ENCODE measurements around the gene LRIT1.
"Not testable (repeated sequence)": the region's sequence is repeated elsewhere in the genome, so short reads cannot be mapped to it uniquely, and the experiment has no call there.

LRIT1 gene, protein sequence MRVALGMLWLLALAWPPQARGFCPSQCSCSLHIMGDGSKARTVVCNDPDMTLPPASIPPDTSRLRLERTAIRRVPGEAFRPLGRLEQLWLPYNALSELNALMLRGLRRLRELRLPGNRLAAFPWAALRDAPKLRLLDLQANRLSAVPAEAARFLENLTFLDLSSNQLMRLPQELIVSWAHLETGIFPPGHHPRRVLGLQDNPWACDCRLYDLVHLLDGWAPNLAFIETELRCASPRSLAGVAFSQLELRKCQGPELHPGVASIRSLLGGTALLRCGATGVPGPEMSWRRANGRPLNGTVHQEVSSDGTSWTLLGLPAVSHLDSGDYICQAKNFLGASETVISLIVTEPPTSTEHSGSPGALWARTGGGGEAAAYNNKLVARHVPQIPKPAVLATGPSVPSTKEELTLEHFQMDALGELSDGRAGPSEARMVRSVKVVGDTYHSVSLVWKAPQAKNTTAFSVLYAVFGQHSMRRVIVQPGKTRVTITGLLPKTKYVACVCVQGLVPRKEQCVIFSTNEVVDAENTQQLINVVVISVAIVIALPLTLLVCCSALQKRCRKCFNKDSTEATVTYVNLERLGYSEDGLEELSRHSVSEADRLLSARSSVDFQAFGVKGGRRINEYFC

GRCh38 chr10:84241185-84241790, at the start of gene LRIT1:
Gene LRIT1, minus strand, starts transcription at chr10:84241546. Its CDS starts 107 bp downstream, at chr10:84241439.
- ATAC-seq: peak; percentile 5
- Mint-ChIP-seq H3K9me3 (no peaks in the 10 kb centered on the region), H3K36me3 (no peaks in the 10 kb centered on the region), H3K4me3 (no peak within 1 kb of the TSS), H3K4me1 (no peaks in the 10 kb centered on the region), H3K27ac (no peak within 1 kb of the TSS)
- DNase-seq (ENCODE audit: low spot score in 2 of 2): no peak

- H3K4me3 Mint-ChIP-seq: no peak overlapping the region
- DNase-seq (ENCODE audit: low spot score in 2 of 2): no peak
- H3K36me3 Mint-ChIP-seq: no peaks in the 10 kb centered on the region
- H3K27ac Mint-ChIP-seq: no peak overlapping the region
- H3K4me1 Mint-ChIP-seq: peaks cover 19% of the 10 kb centered on the region
- no peak for ATAC-seq
- no peaks in the 10 kb centered on the region for H3K9me3 Mint-ChIP-seq
Observed at GRCh38 chr10:84290235-84290634, 48.9 kb upstream of the LRIT1 start.

DNA sequence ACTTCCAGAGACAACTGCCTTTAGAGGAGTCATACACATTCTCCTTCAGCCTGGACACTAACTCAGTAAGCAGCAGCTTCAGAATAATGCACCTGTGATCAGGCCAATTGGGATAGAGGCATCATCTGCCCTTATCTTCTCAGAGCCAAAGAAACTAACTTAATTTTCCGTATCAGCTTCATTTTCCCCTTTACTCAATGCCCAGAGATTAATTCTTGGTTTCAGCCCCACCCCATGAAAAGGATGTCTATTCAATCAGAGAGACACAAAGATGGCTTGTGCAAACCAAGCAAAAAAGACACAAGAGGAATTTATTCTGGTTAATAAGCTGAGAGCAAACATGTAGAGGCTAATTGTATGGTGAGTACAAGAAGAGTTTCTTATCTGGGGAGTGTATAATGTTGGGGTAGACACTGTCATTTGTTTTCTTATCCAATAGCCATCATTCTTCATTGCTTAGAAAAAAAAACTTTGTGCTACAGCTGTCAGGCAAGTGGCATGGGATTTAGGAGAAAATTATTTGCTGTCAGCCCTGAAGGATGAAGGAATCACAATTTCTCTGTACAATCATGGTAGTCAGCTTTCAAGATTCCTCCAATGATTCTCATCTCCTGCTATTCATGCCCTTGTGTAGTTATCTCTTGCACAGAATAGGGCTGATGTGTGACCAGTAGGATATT, 48.3 kb upstream of the LRIT1 start:
- Mint-ChIP-seq H3K4me1 (peaks cover 15% of the 10 kb centered on the region), H3K27ac (no peak overlapping the region), H3K9me3 (no peaks in the 10 kb centered on the region), H3K36me3 (no peaks in the 10 kb centered on the region), H3K4me3 (no peak overlapping the region)
- ATAC-seq (no peak), DNase-seq (ENCODE audit: low spot score in 2 of 2) (no peak)

- ATAC-seq (no peak), DNase-seq (ENCODE audit: low spot score in 2 of 2) (no peak)
- H3K9me3 Mint-ChIP-seq: no peaks in the 10 kb centered on the region
- H3K4me3 Mint-ChIP-seq: no peak overlapping the region
- peaks cover under 1% of the 10 kb centered on the region for H3K4me1 Mint-ChIP-seq
- H3K27ac Mint-ChIP-seq: no peak overlapping the region
- H3K36me3 Mint-ChIP-seq: no peaks in the 10 kb centered on the region
Observed at GRCh38 chr10:84288151-84288550, 46.8 kb upstream of the LRIT1 start.

DNA sequence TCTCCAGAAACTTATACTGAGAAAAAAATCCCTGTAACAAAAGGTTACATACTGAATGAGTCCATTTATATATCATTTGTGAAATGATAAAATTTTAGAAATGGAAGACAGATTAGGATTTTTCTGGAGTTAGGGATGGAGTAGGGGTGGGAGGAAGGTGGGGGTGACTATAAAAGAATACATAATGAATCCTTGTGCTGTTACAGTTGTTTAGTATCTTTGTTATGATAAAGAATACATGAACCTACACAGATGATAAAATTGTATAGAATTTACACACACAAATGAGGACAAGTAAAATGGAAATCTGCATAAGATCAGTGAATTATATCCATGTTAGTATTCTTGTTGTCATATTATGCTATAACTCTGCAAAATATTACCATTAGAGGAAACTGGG, 45.3 kb upstream of the LRIT1 start:
- Mint-ChIP-seq H3K27ac (no peak overlapping the region), H3K36me3 (no peaks in the 10 kb centered on the region), H3K9me3 (no peaks in the 10 kb centered on the region), H3K4me3 (no peak overlapping the region), H3K4me1 (no peaks in the 10 kb centered on the region)
- DNase-seq (ENCODE audit: low spot score in 2 of 2): no peak
- no peak for ATAC-seq

GRCh38 chr10:84279876-84280475, 38.6 kb upstream of the LRIT1 start:
- not testable (repeated sequence) for H3K9me3 Mint-ChIP-seq, H3K27ac Mint-ChIP-seq
- H3K4me3 Mint-ChIP-seq: peak overlapping the region; percentile 33

GRCh38 chr10:84270708-84271107, 29.4 kb upstream of the LRIT1 start:
- Mint-ChIP-seq H3K9me3 (no peaks in the 10 kb centered on the region), H3K27ac (no peak overlapping the region), H3K4me3 (no peak overlapping the region), H3K36me3 (no peaks in the 10 kb centered on the region), H3K4me1 (peaks cover 18% of the 10 kb centered on the region)
- DNase-seq (ENCODE audit: low spot score in 2 of 2) (no peak), ATAC-seq (no peak)

More at GRCh38 chr10:84279876-84280475, 38.6 kb upstream of the LRIT1 start:
- ATAC-seq; H3K36me3 Mint-ChIP-seq; DNase-seq (ENCODE audit: low spot score in 2 of 2); H3K4me1 Mint-ChIP-seq: not testable (repeated sequence)

DNA sequence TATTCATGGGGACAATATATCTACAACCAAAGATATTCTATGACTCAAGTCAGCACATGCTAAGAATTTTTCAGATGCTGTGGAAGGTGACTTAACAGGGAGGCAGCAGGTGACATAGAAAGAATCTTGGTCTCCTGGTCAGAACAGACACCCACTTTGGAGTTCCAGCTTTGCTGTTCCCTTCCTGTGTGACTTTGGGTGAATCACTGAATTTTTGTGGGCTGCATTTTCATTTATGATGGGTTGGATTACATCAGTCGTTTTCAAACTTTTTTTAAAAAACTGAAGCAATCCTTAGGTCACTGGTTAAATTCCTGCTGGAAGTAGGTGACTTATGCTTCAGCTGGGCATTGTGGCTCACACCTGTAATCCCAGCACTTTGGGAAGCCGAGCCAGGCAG, 28.4 kb upstream of the LRIT1 start:
- no peak overlapping the region for H3K27ac Mint-ChIP-seq
- ATAC-seq (no peak), DNase-seq (ENCODE audit: low spot score in 2 of 2) (no peak)
- H3K9me3 Mint-ChIP-seq: no peaks in the 10 kb centered on the region
- H3K4me3 Mint-ChIP-seq: no peak overlapping the region
- no peaks in the 10 kb centered on the region for H3K36me3 Mint-ChIP-seq
- peaks cover 20% of the 10 kb centered on the region for H3K4me1 Mint-ChIP-seq

DNA sequence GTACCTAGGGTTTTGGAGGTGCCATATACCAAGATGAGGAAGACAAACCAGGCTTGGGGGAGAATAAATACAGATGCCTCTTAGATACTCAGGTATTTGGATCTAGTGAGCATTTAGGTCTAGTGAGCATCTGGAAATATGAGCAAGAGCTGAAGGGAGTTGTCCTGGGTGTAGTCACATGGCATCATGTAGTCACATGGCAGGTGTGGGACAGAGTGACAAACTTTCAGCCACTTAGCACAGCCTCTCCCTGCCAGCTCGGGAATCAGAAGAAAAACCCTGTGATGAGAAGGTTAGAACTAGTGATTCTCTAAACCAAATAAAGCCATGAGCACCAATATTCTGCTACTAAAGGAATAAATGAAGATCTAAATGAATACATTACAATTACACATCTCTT, 27.8 kb upstream of the LRIT1 start:
- DNase-seq (ENCODE audit: low spot score in 2 of 2) (no peak), ATAC-seq (no peak)
- no peak overlapping the region for H3K27ac Mint-ChIP-seq
- H3K36me3 Mint-ChIP-seq: no peaks in the 10 kb centered on the region
- peaks cover 26% of the 10 kb centered on the region for H3K4me1 Mint-ChIP-seq
- H3K4me3 Mint-ChIP-seq: no peak overlapping the region
- no peaks in the 10 kb centered on the region for H3K9me3 Mint-ChIP-seq

GRCh38 chr10:84267503-84268126, 26.3 kb upstream of the LRIT1 start:
- Mint-ChIP-seq H3K36me3 (no peaks in the 10 kb centered on the region), H3K27ac (no peak overlapping the region), H3K4me3 (no peak overlapping the region), H3K4me1 (peaks cover 26% of the 10 kb centered on the region), H3K9me3 (no peaks in the 10 kb centered on the region)
- ATAC-seq: peak; percentile 94
- peak; percentile 73 to 88 for DNase-seq (ENCODE audit: low spot score in 2 of 2)

- DNase-seq (ENCODE audit: low spot score in 2 of 2): no peak
- Mint-ChIP-seq H3K4me3 (no peak overlapping the region), H3K27ac (peak overlapping the region; percentile 58), H3K4me1 (peaks cover 23% of the 10 kb centered on the region), H3K9me3 (no peaks in the 10 kb centered on the region), H3K36me3 (no peaks in the 10 kb centered on the region)
- ATAC-seq: no peak
Observed at GRCh38 chr10:84265418-84265817, 24.1 kb upstream of the LRIT1 start.

GRCh38 chr10:84264611-84265141, 23.3 kb upstream of the LRIT1 start:
- no peaks in the 10 kb centered on the region for H3K9me3 Mint-ChIP-seq
- DNase-seq (ENCODE audit: low spot score in 2 of 2) (peak; percentile 54 to 85), ATAC-seq (peak; percentile 83)
- H3K4me1 Mint-ChIP-seq: peaks cover 21% of the 10 kb centered on the region
- no peak overlapping the region for H3K27ac Mint-ChIP-seq
- H3K4me3 Mint-ChIP-seq: no peak overlapping the region
- H3K36me3 Mint-ChIP-seq: no peaks in the 10 kb centered on the region

- H3K27ac Mint-ChIP-seq: no peak overlapping the region
Observed at GRCh38 chr10:84263716-84264115, 22.4 kb upstream of the LRIT1 start.

GRCh38 chr10:84262190-84262956, 21.0 kb upstream of the LRIT1 start:
- no peak overlapping the region for H3K4me3 Mint-ChIP-seq
- no peak overlapping the region for H3K27ac Mint-ChIP-seq
- no peaks in the 10 kb centered on the region for H3K9me3 Mint-ChIP-seq
- H3K36me3 Mint-ChIP-seq: no peaks in the 10 kb centered on the region
- DNase-seq (ENCODE audit: low spot score in 2 of 2) (no peak), ATAC-seq (no peak)
- H3K4me1 Mint-ChIP-seq: peaks cover 13% of the 10 kb centered on the region

More at GRCh38 chr10:84263716-84264115, 22.4 kb upstream of the LRIT1 start:
- no peak for ATAC-seq
- Mint-ChIP-seq H3K4me3 (no peak overlapping the region), H3K36me3 (no peaks in the 10 kb centered on the region), H3K4me1 (peaks cover 21% of the 10 kb centered on the region), H3K9me3 (no peaks in the 10 kb centered on the region)
- no peak for DNase-seq (ENCODE audit: low spot score in 2 of 2)

Data from stimulated activated effector memory CD8-positive, alpha-beta T cell treated with anti-CD3 and anti-CD28 coated beads, Interleukin-12 subunit alpha, Interleukin-12 subunit beta, amount 100 ng/mL, for 72 hours (primary cell).